ENCODE data around the gene PRM1. TPM values are rescaled to one million over a fixed set of nuclear protein-coding genes. Genes with fewer than 3 reads are reported as not detected.

PRM1 gene
- total and polyA plus RNA-seq, 8 donors: not detected

GRCh38 chr16:11309895-11310633, 28.9 kb upstream of the PRM1 start:
- DNase-seq: peak in 1 of 6 donors; percentile 2
- WGBS, 2 donors: 58 to 61% methylated on average over 9 of the region's 9 CpGs
- intact Hi-C loops (cut with DNase I): no loop called here
- H3K27ac ChIP-seq: no peak overlapping the region
- H3K36me3 ChIP-seq: no peaks in the 10 kb centered on the region
- no peak for FAIRE-seq
- no peak overlapping the region for H3K4me3 ChIP-seq
- TF ChIP-seq, protein P1, sequence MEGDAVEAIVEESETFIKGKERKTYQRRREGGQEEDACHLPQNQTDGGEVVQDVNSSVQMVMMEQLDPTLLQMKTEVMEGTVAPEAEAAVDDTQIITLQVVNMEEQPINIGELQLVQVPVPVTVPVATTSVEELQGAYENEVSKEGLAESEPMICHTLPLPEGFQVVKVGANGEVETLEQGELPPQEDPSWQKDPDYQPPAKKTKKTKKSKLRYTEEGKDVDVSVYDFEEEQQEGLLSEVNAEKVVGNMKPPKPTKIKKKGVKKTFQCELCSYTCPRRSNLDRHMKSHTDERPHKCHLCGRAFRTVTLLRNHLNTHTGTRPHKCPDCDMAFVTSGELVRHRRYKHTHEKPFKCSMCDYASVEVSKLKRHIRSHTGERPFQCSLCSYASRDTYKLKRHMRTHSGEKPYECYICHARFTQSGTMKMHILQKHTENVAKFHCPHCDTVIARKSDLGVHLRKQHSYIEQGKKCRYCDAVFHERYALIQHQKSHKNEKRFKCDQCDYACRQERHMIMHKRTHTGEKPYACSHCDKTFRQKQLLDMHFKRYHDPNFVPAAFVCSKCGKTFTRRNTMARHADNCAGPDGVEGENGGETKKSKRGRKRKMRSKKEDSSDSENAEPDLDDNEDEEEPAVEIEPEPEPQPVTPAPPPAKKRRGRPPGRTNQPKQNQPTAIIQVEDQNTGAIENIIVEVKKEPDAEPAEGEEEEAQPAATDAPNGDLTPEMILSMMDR (IDR thresholded peaks at IDR 0.05): no peak
- ATAC-seq: no peak
- H3K4me1 ChIP-seq: peaks cover 0 to 14% (median 6%) of the 10 kb centered on the region in 3 donors
- H3K27me3 ChIP-seq: no peaks in the 10 kb centered on the region
- no peaks in the 10 kb centered on the region for H3K9me3 ChIP-seq

DNA sequence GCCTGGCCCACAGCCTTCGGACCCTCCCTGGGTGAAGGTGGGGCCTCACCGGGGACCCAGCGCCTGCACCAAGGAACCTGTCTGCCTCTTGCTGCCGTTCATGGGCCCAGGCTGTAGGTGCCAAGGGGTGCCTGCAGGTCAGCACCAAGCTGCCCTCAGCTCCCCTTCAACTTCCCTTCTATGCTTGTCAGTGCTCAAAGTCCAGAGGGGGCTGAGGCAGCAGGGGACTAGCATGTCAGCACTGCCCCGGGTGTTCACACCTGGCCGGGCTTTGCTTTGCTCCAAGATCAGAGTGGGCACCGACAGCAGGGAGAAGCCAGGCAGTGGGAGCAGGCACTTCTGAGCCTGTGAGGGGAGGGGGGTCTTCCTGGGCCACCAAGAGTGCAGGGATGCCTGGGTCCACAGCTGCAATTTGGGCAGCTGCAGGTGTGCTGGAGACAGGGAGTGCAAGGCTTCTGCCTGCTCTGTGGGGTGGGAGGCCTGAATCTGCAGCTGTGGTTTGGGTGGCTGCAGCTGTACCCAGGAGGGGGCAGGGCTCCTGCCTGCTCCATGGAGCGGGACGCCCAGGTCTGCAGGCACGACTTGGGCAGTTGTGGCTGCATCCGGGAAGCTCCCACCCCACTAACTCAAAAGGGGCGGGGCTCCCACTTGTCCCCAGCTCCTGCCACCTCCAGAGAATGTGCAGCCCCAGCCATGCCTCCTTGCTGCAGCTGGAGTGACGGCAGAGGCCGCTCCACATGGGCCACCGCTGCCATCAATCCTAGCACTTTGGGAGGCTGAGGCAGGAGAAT, 27.6 kb upstream of the PRM1 start:
- WGBS, 2 donors: 74 to 76% methylated on average over 15 of the region's 15 CpGs
- Histone ChIP-seq H3K4me1 (peaks cover 0 to 14% (median 6%) of the 10 kb centered on the region in 3 donors), H3K27ac (no peak overlapping the region), H3K9me3 (no peaks in the 10 kb centered on the region), H3K4me3 (no peak overlapping the region), H3K36me3 (no peaks in the 10 kb centered on the region), H3K27me3 (no peaks in the 10 kb centered on the region)
- no peak for FAIRE-seq
- intact Hi-C loops (cut with DNase I): no loop called here
- DNase-seq: peak in 1 of 6 donors; percentile 42
- no peak for ATAC-seq
- TF ChIP-seq, protein P1 (IDR thresholded peaks at IDR 0.05): no peak

DNA sequence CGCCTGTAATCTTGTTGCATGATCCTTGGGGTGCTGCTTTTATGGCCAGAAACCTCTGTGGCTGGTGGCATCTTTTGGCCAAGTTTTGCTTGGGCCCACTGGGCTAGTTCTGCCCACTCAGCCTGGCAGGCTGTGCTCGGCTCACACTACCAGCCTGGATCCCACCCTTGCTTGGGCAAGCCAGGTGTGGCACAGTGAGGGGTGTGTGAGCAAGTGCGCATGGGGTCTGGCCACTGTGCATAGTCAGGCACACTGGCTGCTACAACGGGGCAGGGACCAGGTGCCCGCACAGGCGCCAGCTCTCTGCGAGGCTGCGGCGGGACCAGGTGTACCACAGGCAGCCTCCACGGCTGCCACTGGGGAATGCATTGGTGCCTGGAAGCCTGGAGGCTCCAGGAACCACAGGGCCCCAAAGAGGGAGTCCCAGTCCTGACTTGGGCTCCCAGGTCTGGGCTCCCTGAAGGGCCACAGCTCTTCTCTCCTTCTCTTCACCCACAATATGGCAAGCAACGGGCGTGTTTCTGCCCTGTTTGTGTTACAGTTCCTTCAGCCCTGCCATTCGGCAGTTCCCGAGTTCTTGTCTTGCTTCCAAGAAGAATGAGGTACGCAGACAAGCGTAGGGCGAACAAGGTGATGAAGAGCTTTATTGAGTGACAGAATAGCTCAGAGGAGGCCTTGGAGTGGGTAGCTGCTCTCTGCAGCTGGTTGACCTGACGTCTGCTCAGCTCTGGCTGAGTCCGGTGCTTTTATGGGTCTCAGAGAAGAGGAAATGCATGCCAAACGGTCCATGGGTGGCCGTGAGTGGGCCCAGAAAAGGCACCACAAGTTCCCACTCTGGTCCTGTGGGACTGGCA, 26.7 kb upstream of the PRM1 start:
- ATAC-seq: no peak

DNA sequence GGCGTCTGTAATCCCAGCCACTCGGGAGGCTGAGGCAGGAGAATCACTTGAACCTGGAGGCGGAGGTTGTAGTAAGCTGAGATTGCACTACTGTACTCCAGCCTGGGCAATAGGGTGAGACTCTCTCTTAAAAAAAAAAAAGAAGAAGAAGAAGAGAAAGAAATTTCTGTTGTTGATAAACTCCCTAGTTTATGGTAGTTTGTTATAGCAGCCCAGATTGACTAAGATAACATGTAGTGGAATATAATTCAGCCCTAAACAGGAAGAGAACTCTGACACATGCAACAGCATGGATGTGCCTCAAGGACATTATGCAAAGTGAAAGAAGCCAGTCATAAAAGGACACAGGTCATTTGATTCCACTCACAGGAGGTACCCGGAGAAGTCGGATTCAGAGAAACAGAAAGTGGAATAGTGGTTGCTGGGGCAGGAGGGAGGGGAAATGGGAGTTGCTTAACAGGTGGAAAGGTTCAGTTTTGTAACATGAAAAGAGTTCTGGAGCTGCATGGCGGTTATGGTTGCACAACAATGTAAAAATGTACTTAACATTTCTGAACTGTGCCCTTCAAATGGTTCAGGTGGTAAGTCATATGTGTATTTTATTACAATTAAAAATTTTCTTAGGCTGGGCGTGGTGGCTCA, 26.0 kb upstream of the PRM1 start:
- H3K36me3 ChIP-seq: no peaks in the 10 kb centered on the region
- ATAC-seq: no peak
- no peaks in the 10 kb centered on the region for H3K27me3 ChIP-seq
- TF ChIP-seq, protein P1 (IDR thresholded peaks at IDR 0.05): no peak
- 80 to 83% methylated on average over 7 of the region's 7 CpGs for WGBS, 2 donors
- FAIRE-seq: no peak
- no peak overlapping the region for H3K27ac ChIP-seq
- peaks cover 0 to 2% (median 0%) of the 10 kb centered on the region in 3 donors for H3K4me1 ChIP-seq
- H3K9me3 ChIP-seq: no peaks in the 10 kb centered on the region
- no peak for DNase-seq
- H3K4me3 ChIP-seq: no peak overlapping the region
- intact Hi-C loops (cut with DNase I): no loop called here

More for the DNA sequence above, 26.7 kb upstream of the PRM1 start:
- Histone ChIP-seq H3K4me3 (no peak overlapping the region), H3K9me3 (no peaks in the 10 kb centered on the region), H3K27me3 (no peaks in the 10 kb centered on the region), H3K27ac (no peak overlapping the region), H3K36me3 (no peaks in the 10 kb centered on the region), H3K4me1 (peaks cover 0 to 8% (median under 1%) of the 10 kb centered on the region in 3 donors)
- TF ChIP-seq, protein P1 (IDR thresholded peaks at IDR 0.05): no peak
- 88 to 94% methylated on average over 20 to 21 of the region's 21 CpGs for WGBS, 2 donors
- FAIRE-seq (no peak), DNase-seq (peak in 1 of 6 donors; percentile 48)
- intact Hi-C loops (cut with DNase I): no loop called here

All from pancreas (tissue), 10 donors.